Esophagus squamous epithelium (tissue), 4 donors: ENCODE results near the gene AK2.

Source experiments
- CTCF ChIP-seq, 6 experiments: fragments of 450-650 bp in 4 of 6; fragments of 200-600 bp in 2 of 6; sonication (generic) in 2 of 6; IDR thresholded peaks; one replicate each; pipeline ENCODE4 v1.5.1; 2016 to 2019; ENCODE audit warnings: antibody characterized with exemption in 6 of 6, mild to moderate bottlenecking in 4 of 6, moderate library complexity in 4 of 6
- POLR2A ChIP-seq, 4 donors: fragments of 450-650 bp; IDR thresholded peaks; one replicate each; pipeline ENCODE4 v1.6.1; 2017; ENCODE audit warnings: antibody characterized with exemption in 4 of 4, mild to moderate bottlenecking in 4 of 4, moderate library complexity in 3 of 4

- no peak for TF ChIP-seq CTCF (IDR thresholded peaks at IDR 0.05)
- no peak for TF ChIP-seq POLR2A (IDR thresholded peaks at IDR 0.05)
Measured at GRCh38 chr1:33030575-33030974, 6.1 kb downstream of the AK2 start.
